ENCODE data around the gene NDST1. TPM values are rescaled to one million over a fixed set of nuclear protein-coding genes. Genes with fewer than 3 reads are reported as not detected.
A peak's percentile ranks its signal among the peaks of the same experiment; 100 is the strongest.

Gene NDST1
- total and polyA plus RNA-seq, 10 of the 15 experiments (the other 5 are each of a cell fraction or from before 2014, with no cell fraction given) = 0.20 to 53.5 (median 12.9) TPM

- RAD21 ChIA-PET (ENCODE audit: unreplicated experiment) = no interaction called here
- H3K27ac ChIP-seq (ENCODE audit: control insufficient read depth, insufficient read depth) = no peak overlapping the region
- DNase-seq (ENCODE audit: low read depth, low spot score) (no peak), ATAC-seq (no peak), FAIRE-seq (peak; percentile 75)
- SMC1A ChIA-PET (ENCODE audit: uncharacterized antibody, unreplicated experiment) = interaction anchor here (0.8 to 1.5 kb wide), 2 partner anchors 39 to 59 kb away, joined by 3 to 6 read pairs; no protein-coding TSS in a partner anchor
- POLR2A ChIA-PET = interaction anchor here (0.8 kb wide), 1 partner anchor 30 kb away, joined by 3 read pairs; no protein-coding TSS in a partner anchor
- no peaks in the 10 kb centered on the region for H3K79me2 ChIP-seq (ENCODE audit: control insufficient read depth, insufficient read depth, low read length)
- CTCF ChIA-PET = no interaction called here
- H3K27me3 ChIP-seq (replicated peaks in 1 of 2; ENCODE audit: control insufficient read depth in 2 of 2, insufficient read depth in 2 of 2, low read length in 1 of 2) = no peaks in the 10 kb centered on the region; a peak in 1 of 4 replicates
- H3K4me2 ChIP-seq (ENCODE audit: control insufficient read depth, insufficient read depth) = no peak overlapping the region
- in situ Hi-C loops (cut with MboI) (no loop called here), intact Hi-C loops (cut with micrococcal nuclease; ENCODE audit: unreplicated experiment) (no loop called here)
- TF ChIP-seq SRF (IDR thresholded peaks at IDR 0.05; ENCODE audit: low read depth in 2 of 2, low read length in 2 of 2) = no peak
- TF ChIP-seq CTCF (IDR thresholded peaks at IDR 0.05 in 2 of 3, conservative IDR thresholded peaks at IDR 0.05 in 1 of 3; ENCODE audit: control insufficient read depth in 2 of 3, extremely low read depth in 1 of 3, insufficient read depth in 1 of 3, low read depth in 3 of 3, low read length in 3 of 3) = no peak
- TF ChIP-seq TARDBP (IDR thresholded peaks at IDR 0.05; ENCODE audit: borderline replicate concordance) = no peak
- H4K20me1 ChIP-seq (ENCODE audit: control insufficient read depth, insufficient read depth) = no peaks in the 10 kb centered on the region
- H3K9me3 ChIP-seq (replicated peaks; ENCODE audit: control insufficient read depth, insufficient read depth, low read length) = no peaks in the 10 kb centered on the region
- no TSS peak for BruUV-seq (replicated peaks)
- peaks cover 16% of the 10 kb centered on the region for H3K4me1 ChIP-seq (ENCODE audit: control insufficient read depth, insufficient read depth, low read length)
- no peaks in the 10 kb centered on the region for H3K36me3 ChIP-seq (ENCODE audit: control insufficient read depth in 2 of 2, insufficient read depth in 2 of 2, low read length in 1 of 2)
- H3K9ac ChIP-seq (ENCODE audit: control insufficient read depth, insufficient read depth, low read length) = no peak overlapping the region
- no peak overlapping the region for H2AFZ ChIP-seq (ENCODE audit: control insufficient read depth, low read depth, low read length)
- no peak overlapping the region for H3K4me3 ChIP-seq
Measured at GRCh38 chr5:150587016-150587415, 79.1 kb downstream of the NDST1 start.

GRCh38 chr5:150587856-150588595 lies 80.1 kb downstream of the NDST1 start:
- no peaks in the 10 kb centered on the region for H3K36me3 ChIP-seq (ENCODE audit: control insufficient read depth in 2 of 2, insufficient read depth in 2 of 2, low read length in 1 of 2)
- in situ Hi-C loops (cut with MboI) (no loop called here), intact Hi-C loops (cut with micrococcal nuclease; ENCODE audit: unreplicated experiment) (no loop called here)
- no peak for FAIRE-seq
- no peak overlapping the region for H3K4me3 ChIP-seq
- H3K9ac ChIP-seq (ENCODE audit: control insufficient read depth, insufficient read depth, low read length) = no peak overlapping the region
- RAD21 ChIA-PET (ENCODE audit: unreplicated experiment) = interaction anchor here (1.0 kb wide), 1 partner anchor 66 kb away, joined by 3 read pairs; no protein-coding TSS in a partner anchor
- no peak overlapping the region for H2AFZ ChIP-seq (ENCODE audit: control insufficient read depth, low read depth, low read length)
- H3K27ac ChIP-seq (ENCODE audit: control insufficient read depth, insufficient read depth) = no peak overlapping the region
- no peak overlapping the region for H3K4me2 ChIP-seq (ENCODE audit: control insufficient read depth, insufficient read depth)
- WGBS (ENCODE audit: insufficient coverage, insufficient replicate concordance, low lambda C conversion rate, missing lambda C conversion rate) = 22% methylated on average over 6 of the region's 6 CpGs
- SMC1A ChIA-PET (ENCODE audit: uncharacterized antibody, unreplicated experiment) = interaction anchor here (0.7 to 1.8 kb wide), 5 partner anchors 8 to 58 kb away, joined by 3 to 6 read pairs (median 4); no protein-coding TSS in a partner anchor
- H3K79me2 ChIP-seq (ENCODE audit: control insufficient read depth, insufficient read depth, low read length) = no peaks in the 10 kb centered on the region
- DNase-seq (ENCODE audit: low read depth, low spot score) = no peak
- peaks cover 13% of the 10 kb centered on the region for H3K4me1 ChIP-seq (ENCODE audit: control insufficient read depth, insufficient read depth, low read length)
- BruUV-seq (replicated peaks) = no TSS peak
- CTCF ChIA-PET = interaction anchor here (0.8 kb wide), 1 partner anchor 38 kb away, joined by 3 read pairs; no protein-coding TSS in a partner anchor
- no peaks in the 10 kb centered on the region for H3K9me3 ChIP-seq (replicated peaks; ENCODE audit: control insufficient read depth, insufficient read depth, low read length)
- POLR2A ChIA-PET = interaction anchor here (0.8 to 1.3 kb wide), 2 partner anchors 29 to 32 kb away, joined by 3 read pairs; no protein-coding TSS in a partner anchor
- no peak for ATAC-seq
- H3K27me3 ChIP-seq (replicated peaks in 1 of 2; ENCODE audit: control insufficient read depth in 2 of 2, insufficient read depth in 2 of 2, low read length in 1 of 2) = no peaks in the 10 kb centered on the region; a peak in 1 of 4 replicates
- H4K20me1 ChIP-seq (ENCODE audit: control insufficient read depth, insufficient read depth) = no peaks in the 10 kb centered on the region
- TF ChIP-seq SUPT20H (IDR thresholded peaks at IDR 0.05; ENCODE audit: borderline replicate concordance, control insufficient read depth, low read depth, low read length) (no peak), ZNF207 (IDR thresholded peaks at IDR 0.05; ENCODE audit: borderline replicate concordance) (no peak), DPF2 (IDR thresholded peaks at IDR 0.05) (no peak), SMARCA5 (IDR thresholded peaks at IDR 0.05) (no peak), SMAD1 (IDR thresholded peaks at IDR 0.05; ENCODE audit: low read depth, partially characterized antibody) (no peak), GATAD2B (conservative IDR thresholded peaks at IDR 0.05; ENCODE audit: low read depth) (no peak), SP1 (IDR thresholded peaks at IDR 0.05; ENCODE audit: low read depth, low read length) (no peak), KDM1A (IDR thresholded peaks at IDR 0.05; ENCODE audit: borderline replicate concordance) (no peak)

Measured in GM12878 (cell line).